Muscle of arm (tissue), 12 donors: ENCODE measurements around the gene ACOXL. TPM values are rescaled to one million over a fixed set of nuclear protein-coding genes. Genes with fewer than 3 reads are reported as not detected.

Experiments
- DNase-seq: peaks from one replicate; pipeline ENCODE4 v3.0.0-alpha.2; 2013
- polyA plus RNA-seq, 12 donors: library from polyadenylated mRNA; unstranded; fragments of 120-200 nt; gene quantifications; one replicate each; pipeline ENCODE4 v1.2.1, GENCODE V29; 2013; ENCODE audit not compliant: insufficient read length in 12 of 12

The ACOXL gene
- polyA plus RNA-seq, 12 donors = 0.12 to 0.71 (median 0.27) TPM; not detected in 4

- no peak for DNase-seq
Measured at GRCh38 chr2:111005821-111006220, 273.4 kb downstream of the ACOXL start.

- DNase-seq = no peak
Measured at GRCh38 chr2:111007757-111008688, 275.6 kb downstream of the ACOXL start.

DNA sequence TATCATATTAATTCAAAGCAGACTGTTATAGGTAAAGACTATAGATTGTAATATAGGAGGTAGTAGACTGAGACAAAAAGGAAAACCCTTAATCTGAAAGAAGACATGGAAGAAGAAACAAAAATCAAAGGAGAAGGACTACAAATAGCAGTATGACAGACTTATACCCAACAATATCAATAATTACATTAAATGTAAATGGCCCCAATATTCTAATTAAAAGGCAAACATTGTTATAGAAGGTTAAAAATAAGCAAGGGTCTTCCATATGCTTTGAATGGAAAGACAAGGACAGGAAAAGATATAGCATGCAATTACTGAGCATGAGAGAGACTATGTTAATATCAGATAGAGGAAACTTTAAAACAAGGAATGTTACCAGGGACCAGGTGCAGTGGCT lies 278.8 kb downstream of the ACOXL start:
- no peak for DNase-seq

- DNase-seq = no peak
Measured at GRCh38 chr2:111015283-111015995, 283.1 kb downstream of the ACOXL start.

GRCh38 chr2:111017034-111017622 lies 284.8 kb downstream of the ACOXL start:
- no peak for DNase-seq

GRCh38 chr2:111017909-111018308 lies 285.5 kb downstream of the ACOXL start:
- DNase-seq = no peak

- DNase-seq = peak; percentile 38
Measured at GRCh38 chr2:111019381-111019780, 287.0 kb downstream of the ACOXL start.

DNA sequence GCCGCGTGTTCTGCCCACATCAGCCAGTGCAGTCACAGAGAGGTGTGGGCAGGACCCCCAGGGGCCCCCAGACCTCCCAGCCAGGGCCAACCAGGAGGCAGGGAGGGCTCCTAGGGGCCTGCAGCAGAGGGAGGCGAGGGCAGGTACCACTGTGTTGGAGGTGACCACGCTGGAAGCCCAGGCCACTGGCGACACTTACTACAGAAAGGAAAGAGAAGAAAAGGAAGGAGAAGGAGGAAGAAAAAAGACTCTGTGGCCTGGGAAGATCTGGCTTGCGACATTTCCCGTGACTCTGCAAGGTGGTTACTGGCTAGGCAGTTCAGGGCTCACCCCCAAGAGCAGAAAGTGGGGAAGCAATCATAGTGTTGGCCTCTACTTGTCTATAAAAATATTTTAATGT lies 290.3 kb downstream of the ACOXL start:
- no peak for DNase-seq

GRCh38 chr2:111024496-111024895 lies 292.1 kb downstream of the ACOXL start:
- no peak for DNase-seq

GRCh38 chr2:111025288-111025687 lies 292.9 kb downstream of the ACOXL start:
- DNase-seq = no peak

DNA sequence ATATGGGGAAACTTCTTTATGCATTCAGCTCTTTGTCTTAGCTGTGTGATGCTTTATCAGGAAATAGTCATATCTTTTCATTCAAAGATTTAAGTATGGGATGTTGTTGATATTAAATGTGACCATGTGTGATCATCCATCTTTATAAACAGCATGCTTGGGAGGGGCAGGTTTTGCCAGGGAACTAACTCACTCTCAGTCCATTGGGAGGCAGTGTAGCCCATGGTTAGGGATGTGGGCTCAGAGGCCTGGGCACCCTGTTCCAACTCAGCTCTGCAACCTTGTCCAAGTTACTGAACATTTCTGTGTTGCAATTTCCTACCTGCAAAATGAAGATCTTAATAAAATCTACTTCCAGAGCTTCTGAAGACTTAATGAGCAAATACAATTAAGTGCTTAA lies 296.3 kb downstream of the ACOXL start:
- no peak for DNase-seq

GRCh38 chr2:111029181-111029927 lies 297.0 kb downstream of the ACOXL start:
- DNase-seq = no peak

- DNase-seq = no peak
Measured at GRCh38 chr2:111030260-111030891, 298.0 kb downstream of the ACOXL start.

- no peak for DNase-seq
Measured at GRCh38 chr2:111030945-111031344, 298.6 kb downstream of the ACOXL start.

DNA sequence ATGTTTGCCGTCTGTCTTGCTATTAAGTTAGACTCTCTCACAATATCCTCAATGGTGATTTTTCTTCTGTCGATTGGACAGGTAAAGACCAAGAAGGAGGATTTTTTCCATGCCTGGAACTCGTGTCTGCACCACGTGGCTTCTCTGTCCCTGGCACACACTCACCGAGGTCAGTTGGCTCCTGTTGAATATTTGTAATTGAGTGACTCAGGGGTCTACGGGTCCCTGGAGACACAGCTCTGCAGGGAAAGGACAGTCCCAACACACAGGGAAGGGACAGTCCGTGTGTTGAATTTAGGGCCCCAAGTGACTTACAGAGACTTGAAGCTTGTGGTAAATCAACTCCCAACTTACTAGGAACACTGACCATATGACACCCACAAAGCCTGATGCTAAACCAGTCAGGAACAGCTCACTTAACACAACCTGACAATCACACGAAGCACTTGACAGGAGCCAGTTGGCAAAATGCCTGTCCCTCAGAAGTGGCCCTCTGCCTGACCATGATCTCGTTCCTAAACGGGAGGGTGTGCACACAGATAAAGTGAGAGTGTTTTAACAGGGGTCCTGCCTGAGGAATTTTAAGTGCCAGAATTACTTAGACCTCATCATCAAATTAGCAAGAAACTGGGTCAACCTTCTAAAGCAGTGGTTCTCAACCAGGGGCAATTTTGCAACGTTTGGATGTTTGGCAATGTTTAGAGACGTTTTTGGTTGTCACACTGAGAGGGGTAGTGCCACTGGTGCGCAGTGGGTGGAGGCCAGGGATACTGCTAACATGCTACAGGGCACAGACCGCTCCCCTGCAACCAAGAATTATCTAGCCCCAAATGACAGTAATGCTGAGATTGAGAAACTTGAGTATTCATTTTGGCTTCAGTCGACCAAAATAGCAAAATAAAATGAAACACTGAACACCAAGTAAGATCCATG lies 299.4 kb downstream of the ACOXL start:
- DNase-seq = no peak

- DNase-seq = no peak
Measured at GRCh38 chr2:111032721-111033429, 300.5 kb downstream of the ACOXL start.

- DNase-seq = no peak
Measured at GRCh38 chr2:111034146-111034545, 301.8 kb downstream of the ACOXL start.

DNA sequence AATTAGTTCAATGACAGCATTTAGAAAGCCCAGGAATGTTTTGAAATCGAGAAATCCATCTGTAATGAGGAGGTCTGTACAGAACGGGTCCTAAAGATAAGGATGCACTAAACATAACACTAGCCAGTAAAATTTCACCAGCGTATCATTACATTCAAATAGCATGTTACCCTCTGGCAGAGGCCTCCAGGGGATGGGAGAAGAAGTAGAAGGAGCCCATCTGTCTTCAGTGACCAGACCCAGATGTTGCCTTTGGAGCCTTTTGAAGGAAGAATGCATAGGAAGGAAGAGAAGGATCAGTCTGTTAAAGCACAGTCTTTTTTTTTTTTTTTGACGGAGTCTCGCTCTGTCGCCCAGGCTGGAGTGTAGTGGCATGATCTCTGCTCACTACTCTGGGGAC lies 302.2 kb downstream of the ACOXL start:
- DNase-seq = no peak

- no peak for DNase-seq
Measured at GRCh38 chr2:111035830-111036441, 303.6 kb downstream of the ACOXL start.
